GM18909 (cell line): Measurements from ENCODE around the gene TRAPPC3L.
"Not testable (repeated sequence)": the region's sequence is repeated elsewhere in the genome, so short reads cannot be mapped to it uniquely, and the experiment has no call there.

Experiments
- ATAC-seq: cut with Tn5 transposase; IDR thresholded peaks from one replicate; pipeline ENCODE4 v1.9.1; 2021; ENCODE audit warnings: mild to moderate bottlenecking; ENCODE audit not compliant: unreplicated experiment, poor library complexity

The TRAPPC3L gene

GRCh38 chr6:116515141-116515540, 30.3 kb downstream of the TRAPPC3L start:
- ATAC-seq, result no peak

- no peak for ATAC-seq
Measured at GRCh38 chr6:116514111-116514510, 31.4 kb downstream of the TRAPPC3L start.

GRCh38 chr6:116513224-116513875, 32.1 kb downstream of the TRAPPC3L start:
- ATAC-seq, result no peak

- ATAC-seq, result no peak
Measured at GRCh38 chr6:116512734-116513133, 32.8 kb downstream of the TRAPPC3L start.

GRCh38 chr6:116512111-116512559, 33.3 kb downstream of the TRAPPC3L start:
- peak; percentile 93 for ATAC-seq

- ATAC-seq, result no peak
Measured at GRCh38 chr6:116511424-116512110, 33.9 kb downstream of the TRAPPC3L start, which contains the start of gene CALHM5. TSS of gene CALHM5 (plus strand) at chr6:116511639. CDS start at chr6:116511697, 58 bp downstream.

- no peak for ATAC-seq
Measured at GRCh38 chr6:116508527-116508926, 37.0 kb downstream of the TRAPPC3L start.

GRCh38 chr6:116507324-116507723, 38.2 kb downstream of the TRAPPC3L start:
- ATAC-seq, result no peak

- ATAC-seq, result no peak
Measured at GRCh38 chr6:116500969-116501433, 44.5 kb downstream of the TRAPPC3L start.

GRCh38 chr6:116497113-116497676, 48.3 kb downstream of the TRAPPC3L start:
- no peak for ATAC-seq

- not testable (repeated sequence) for ATAC-seq
Measured at GRCh38 chr6:116495161-116495560, 50.3 kb downstream of the TRAPPC3L start.

- no peak for ATAC-seq
Measured at GRCh38 chr6:116492331-116493067, 53.0 kb downstream of the TRAPPC3L start.

- ATAC-seq, result no peak
Measured at GRCh38 chr6:116491610-116492330, 53.7 kb downstream of the TRAPPC3L start.

GRCh38 chr6:116485559-116486184, 59.8 kb downstream of the TRAPPC3L start:
- no peak for ATAC-seq

- no peak for ATAC-seq
Measured at GRCh38 chr6:116483616-116484015, 61.9 kb downstream of the TRAPPC3L start.

GRCh38 chr6:116482780-116483179, 62.7 kb downstream of the TRAPPC3L start:
- no peak for ATAC-seq

GRCh38 chr6:116476002-116476678, 69.3 kb downstream of the TRAPPC3L start:
- ATAC-seq, result peak; percentile 100

- no peak for ATAC-seq
Measured at GRCh38 chr6:116475141-116475540, 70.3 kb downstream of the TRAPPC3L start.

GRCh38 chr6:116472706-116473105, 72.8 kb downstream of the TRAPPC3L start:
- ATAC-seq, result no peak
